Glutamatergic neuron (in vitro differentiated cells): ENCODE measurements around the gene IL2RG. TPM values are rescaled to one million over a fixed set of nuclear protein-coding genes. Genes with fewer than 3 reads are reported as not detected.

Source experiments
- DNase-seq: peaks from one replicate; pipeline ENCODE4 v3.0.0; 2022
- H3K27ac Mint-ChIP-seq: one replicate; pipeline ENCODE4 v1.8.0; 2020; ENCODE audit warnings: mild to moderate bottlenecking, mixed read lengths, inconsistent platforms; ENCODE audit not compliant: unreplicated experiment
- H3K27me3 Mint-ChIP-seq: one replicate; pipeline ENCODE4 v1.8.0; 2020; ENCODE audit warnings: mild to moderate bottlenecking, moderate library complexity, mixed read lengths, inconsistent platforms; ENCODE audit not compliant: unreplicated experiment
- H3K36me3 Mint-ChIP-seq: one replicate; pipeline ENCODE4 v1.8.0; 2020; ENCODE audit warnings: mild to moderate bottlenecking, mixed read lengths, inconsistent platforms; ENCODE audit not compliant: unreplicated experiment
- H3K4me1 Mint-ChIP-seq: one replicate; pipeline ENCODE4 v1.8.0; 2020; ENCODE audit warnings: mild to moderate bottlenecking, low read depth, mixed read lengths, inconsistent platforms; ENCODE audit not compliant: unreplicated experiment
- H3K4me3 Mint-ChIP-seq: one replicate; pipeline ENCODE4 v1.8.0; 2020; ENCODE audit warnings: mild to moderate bottlenecking, mixed read lengths, inconsistent platforms; ENCODE audit not compliant: unreplicated experiment
- H3K9me3 Mint-ChIP-seq: one replicate; pipeline ENCODE4 v1.8.0; 2020; ENCODE audit warnings: mild to moderate bottlenecking, moderate library complexity, mixed read lengths, inconsistent platforms; ENCODE audit not compliant: unreplicated experiment
- total RNA-seq: library from RNA; stranded (reverse); fragmentation: NEBNext Ultra II Directional; extraction: Animal tissue kit (Norgen Biotek cat#: 25700); gene quantifications from one replicate; pipeline ENCODE4 v1.2.1, GENCODE V29; 2021; ENCODE audit not compliant: unreplicated experiment
- TF ChIP-seq, protein P1 (sequence below): fragments of 200-600 bp; sonication (generic); IDR thresholded peaks from one replicate; pipeline ENCODE4 v1.5.0; 2021; ENCODE audit not compliant: partially characterized antibody, unreplicated experiment

The IL2RG gene
- total RNA-seq, 1 donor from 2014 or later = not detected

DNA sequence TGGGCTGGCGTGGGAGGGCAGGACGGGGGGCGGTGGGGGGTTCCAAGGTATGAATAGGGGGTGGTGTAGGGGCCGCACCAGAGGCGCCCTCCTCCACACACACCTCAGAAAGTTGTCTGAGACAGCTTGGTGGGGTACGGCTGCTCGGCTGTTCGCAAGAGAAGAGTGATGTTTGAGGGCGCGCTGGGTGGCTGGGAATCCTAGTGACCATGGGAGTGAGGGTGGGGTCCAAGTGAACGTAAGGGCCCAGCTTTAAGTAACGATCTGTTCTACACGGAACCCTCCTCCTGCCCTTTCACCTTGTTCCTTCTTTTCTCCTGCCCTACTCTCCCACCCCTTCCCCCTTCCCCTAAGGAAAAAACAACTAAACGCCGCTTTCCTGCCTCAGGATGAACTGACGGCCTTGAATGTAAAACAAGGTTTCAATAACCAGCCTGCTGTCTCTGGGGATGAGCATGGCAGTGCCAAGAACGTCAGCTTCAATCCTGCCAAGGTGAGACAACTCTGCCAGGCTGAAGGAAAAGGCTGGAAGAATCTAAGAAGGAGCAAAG lies 7.7 kb upstream of the IL2RG start:
- DNase-seq = no peak
- H3K4me3 Mint-ChIP-seq = peak overlapping the region; percentile 81
- H3K36me3 Mint-ChIP-seq = no peaks in the 10 kb centered on the region
- peaks cover 4% of the 10 kb centered on the region for H3K27me3 Mint-ChIP-seq
- H3K9me3 Mint-ChIP-seq = no peaks in the 10 kb centered on the region
- TF ChIP-seq, protein P1, sequence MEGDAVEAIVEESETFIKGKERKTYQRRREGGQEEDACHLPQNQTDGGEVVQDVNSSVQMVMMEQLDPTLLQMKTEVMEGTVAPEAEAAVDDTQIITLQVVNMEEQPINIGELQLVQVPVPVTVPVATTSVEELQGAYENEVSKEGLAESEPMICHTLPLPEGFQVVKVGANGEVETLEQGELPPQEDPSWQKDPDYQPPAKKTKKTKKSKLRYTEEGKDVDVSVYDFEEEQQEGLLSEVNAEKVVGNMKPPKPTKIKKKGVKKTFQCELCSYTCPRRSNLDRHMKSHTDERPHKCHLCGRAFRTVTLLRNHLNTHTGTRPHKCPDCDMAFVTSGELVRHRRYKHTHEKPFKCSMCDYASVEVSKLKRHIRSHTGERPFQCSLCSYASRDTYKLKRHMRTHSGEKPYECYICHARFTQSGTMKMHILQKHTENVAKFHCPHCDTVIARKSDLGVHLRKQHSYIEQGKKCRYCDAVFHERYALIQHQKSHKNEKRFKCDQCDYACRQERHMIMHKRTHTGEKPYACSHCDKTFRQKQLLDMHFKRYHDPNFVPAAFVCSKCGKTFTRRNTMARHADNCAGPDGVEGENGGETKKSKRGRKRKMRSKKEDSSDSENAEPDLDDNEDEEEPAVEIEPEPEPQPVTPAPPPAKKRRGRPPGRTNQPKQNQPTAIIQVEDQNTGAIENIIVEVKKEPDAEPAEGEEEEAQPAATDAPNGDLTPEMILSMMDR = no peak
- peak overlapping the region; percentile 5 for H3K27ac Mint-ChIP-seq
- H3K4me1 Mint-ChIP-seq = no peaks in the 10 kb centered on the region

DNA sequence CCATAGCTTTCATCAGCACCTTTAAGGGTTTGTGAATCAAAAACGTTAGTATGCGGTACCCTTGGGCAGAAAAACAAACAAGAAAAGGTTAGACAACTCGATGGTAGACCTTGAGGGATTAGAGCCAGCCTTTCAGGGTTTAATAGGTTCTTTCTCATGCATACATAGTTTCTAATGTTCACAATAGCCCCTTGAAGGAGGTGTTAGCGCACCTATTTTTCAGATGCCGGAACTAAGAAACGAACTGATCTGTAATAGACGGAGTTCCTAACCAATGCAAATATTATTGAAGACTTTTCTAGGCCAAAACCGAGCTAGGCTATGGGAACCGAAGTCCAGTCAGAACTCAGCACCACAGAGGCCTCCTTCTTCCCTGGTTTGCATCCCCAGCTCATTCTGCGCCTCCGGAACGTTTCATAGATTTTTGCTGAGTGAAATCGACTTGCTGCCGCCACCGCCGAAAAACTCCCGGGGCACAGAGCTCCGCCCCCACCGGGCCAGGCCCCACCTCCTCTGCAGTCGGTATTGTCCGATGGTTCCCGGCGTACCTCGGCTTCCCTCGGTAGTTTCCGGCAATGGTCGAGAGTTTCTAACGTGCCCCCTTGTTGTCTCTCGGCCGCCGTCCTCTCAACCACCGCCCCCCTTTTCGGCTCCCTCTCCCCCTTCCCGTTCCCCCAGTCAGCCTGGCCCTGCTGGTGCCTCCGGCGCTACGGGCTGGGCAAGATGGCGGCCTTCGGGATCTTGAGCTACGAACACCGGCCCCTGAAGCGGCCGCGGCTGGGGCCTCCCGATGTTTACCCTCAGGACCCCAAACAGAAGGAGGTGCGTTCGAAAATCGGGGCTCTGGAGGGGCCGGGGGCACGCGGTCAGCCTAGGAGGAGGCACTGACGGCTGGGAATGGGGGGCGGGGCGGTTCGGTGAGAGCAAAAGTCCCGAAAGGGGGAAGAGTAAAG lies 6.9 kb upstream of the IL2RG start, which contains the start of gene MED12:
Gene MED12, plus strand, starts transcription at position 565 of the 953 bp plus-strand sequence. Its CDS starts 159 bp downstream, at position 724.
- peak; percentile 88 for DNase-seq
- H3K27me3 Mint-ChIP-seq = peaks cover 5% of the 10 kb centered on the region
- no peaks in the 10 kb centered on the region for H3K36me3 Mint-ChIP-seq
- peak within 1 kb of the TSS; percentile 81 for H3K4me3 Mint-ChIP-seq
- peaks cover 1% of the 10 kb centered on the region for H3K9me3 Mint-ChIP-seq
- H3K4me1 Mint-ChIP-seq = no peaks in the 10 kb centered on the region
- peak within 1 kb of the TSS; percentile 70 for H3K27ac Mint-ChIP-seq
- TF ChIP-seq, protein P1 = no peak

DNA sequence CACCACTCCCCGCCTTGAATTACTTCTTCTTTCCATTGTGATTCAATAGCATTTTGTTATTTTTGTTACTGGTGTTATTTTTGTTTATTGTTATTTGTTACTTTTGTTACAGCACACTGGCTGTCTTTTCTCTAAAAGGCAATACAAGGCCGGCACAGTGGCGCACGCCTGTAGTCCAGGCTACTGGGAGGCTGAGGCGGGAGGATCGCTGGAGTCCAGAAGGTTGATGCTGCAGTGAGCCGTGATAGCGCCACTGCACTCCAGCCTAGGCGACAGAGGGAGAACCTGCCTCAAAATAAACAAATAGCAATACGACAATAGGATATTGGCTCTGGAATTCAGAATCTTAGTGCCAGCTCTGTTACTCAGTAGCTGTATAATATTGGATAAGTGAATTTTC lies 6.0 kb upstream of the IL2RG start:
- TF ChIP-seq, protein P1 = no peak
- Mint-ChIP-seq H3K27me3 (peaks cover 2% of the 10 kb centered on the region), H3K4me3 (no peak overlapping the region), H3K4me1 (no peaks in the 10 kb centered on the region), H3K27ac (no peak overlapping the region), H3K9me3 (peaks cover 2% of the 10 kb centered on the region), H3K36me3 (no peaks in the 10 kb centered on the region)
- no peak for DNase-seq

GRCh38 chrX:71111921-71112431 lies 599 bp upstream of the IL2RG start:
- H3K4me3 Mint-ChIP-seq = no peak overlapping the region
- peaks cover 2% of the 10 kb centered on the region for H3K27me3 Mint-ChIP-seq
- DNase-seq = no peak
- no peak overlapping the region for H3K27ac Mint-ChIP-seq
- TF ChIP-seq, protein P1 = no peak
- no peaks in the 10 kb centered on the region for H3K36me3 Mint-ChIP-seq
- peaks cover 9% of the 10 kb centered on the region for H3K4me1 Mint-ChIP-seq
- H3K9me3 Mint-ChIP-seq = peaks cover 2% of the 10 kb centered on the region
